NCI-H526 (cell line): ENCODE measurements around the gene OMP.

Experiments
- DNase-seq, 2 experiments: peaks; one replicate each; lab custom pipeline; 2025; lab: John Stamatoyannopoulos, UW

OMP gene

GRCh38 chr11:77140231-77140851 lies 37.7 kb downstream of the OMP start:
- no peak for DNase-seq

GRCh38 chr11:77141034-77141433 lies 38.4 kb downstream of the OMP start:
- DNase-seq: peak in 1 of 2 experiments; percentile 40

GRCh38 chr11:77141475-77141874 lies 38.8 kb downstream of the OMP start:
- DNase-seq: no peak

GRCh38 chr11:77142091-77142975 lies 39.7 kb downstream of the OMP start:
- DNase-seq: no peak

- DNase-seq: no peak
Observed at GRCh38 chr11:77143405-77144020, 40.9 kb downstream of the OMP start.

GRCh38 chr11:77144196-77144856 lies 41.7 kb downstream of the OMP start:
- no peak for DNase-seq

GRCh38 chr11:77144857-77145428 lies 42.3 kb downstream of the OMP start:
- DNase-seq: no peak

GRCh38 chr11:77146261-77147035 lies 43.8 kb downstream of the OMP start:
- DNase-seq: no peak

- DNase-seq: no peak
Observed at GRCh38 chr11:77147036-77147315, 44.3 kb downstream of the OMP start.

GRCh38 chr11:77147668-77148321 lies 45.2 kb downstream of the OMP start:
- DNase-seq: no peak

- DNase-seq: no peak
Observed at GRCh38 chr11:77148963-77149715, 46.5 kb downstream of the OMP start.

GRCh38 chr11:77149716-77150392 lies 47.2 kb downstream of the OMP start:
- DNase-seq: no peak

GRCh38 chr11:77150836-77151235 lies 48.2 kb downstream of the OMP start:
- DNase-seq: no peak

- DNase-seq: no peak
Observed at GRCh38 chr11:77151804-77152509, 49.3 kb downstream of the OMP start.

- no peak for DNase-seq
Observed at GRCh38 chr11:77152846-77153245, 50.2 kb downstream of the OMP start.
